Thoracic aorta endothelial cell (primary cell): ENCODE results near the gene STARD4. TPM values are rescaled to one million over a fixed set of nuclear protein-coding genes. Genes with fewer than 3 reads are reported as not detected.

Source experiments
- total RNA-seq: library from RNA; depleted of rRNA; stranded (reverse); fragments of >200 nt; gene quantifications from 2 replicates; pipeline ENCODE4 v1.2.3, GENCODE V29; 2012

The STARD4 gene
- total RNA-seq: 120 and 169 TPM in 2 replicates

GRCh38 chr5:111512375-111513130 is at the start of gene STARD4:
STARD4 (minus strand) TSS chr5:111512535; CDS start chr5:111507433, 5,102 bp downstream.

Other genes with a start within 250 kb of the STARD4 start
- 108 and 114 TPM in 2 replicates for gene NREP, start 244.7 kb upstream of the STARD4 start, total RNA-seq